K562 (cell line): Measurements from ENCODE around the gene PPP4C. TPM values are rescaled to one million over a fixed set of nuclear protein-coding genes. Genes with fewer than 3 reads are reported as not detected.

ENCODE experiments used
- BACH1 ChIP-seq: fragments of 200-800 bp; sonication (Bioruptor generic); IDR thresholded peaks from 2 replicates; pipeline ENCODE4 v1.6.1; 2016; ENCODE audit warnings: missing genetic modification characterization, missing compliant biosample characterization
- BHLHE40 ChIP-seq: IDR thresholded peaks from 2 replicates; pipeline ENCODE4 v1.6.1; 2011; ENCODE audit warnings: low read length, improper control_type of control experiment
- CBX8 ChIP-seq: fragments of 200-600 bp; sonication (generic); IDR thresholded peaks from 2 replicates; pipeline ENCODE4 v1.6.1; 2012; ENCODE audit warnings: borderline replicate concordance, mixed run types, low read depth, mild to moderate bottlenecking, moderate library complexity, mixed read lengths, low read length, control low read depth, inconsistent platforms; ENCODE audit not compliant: poor library complexity, severe bottlenecking; ENCODE audit errors: extremely low read depth
- CHD1 ChIP-seq: fragments of 200-600 bp; sonication (generic); IDR thresholded peaks from one replicate; pipeline ENCODE4 v1.6.1; 2012; ENCODE audit warnings: mild to moderate bottlenecking, moderate library complexity, low read length, inconsistent platforms
- EWSR1 ChIP-seq: fragments of 450-650 bp; IDR thresholded peaks from 2 replicates; pipeline ENCODE4 v1.6.1; 2018; ENCODE audit warnings: borderline replicate concordance, mild to moderate bottlenecking, low read depth, moderate library complexity; ENCODE audit not compliant: partially characterized antibody
- GATAD2A ChIP-seq: fragments of 450-650 bp; IDR thresholded peaks from 2 replicates; pipeline ENCODE4 v1.6.1; 2017
- HDAC8 ChIP-seq: fragments of 450-650 bp; IDR thresholded peaks from 2 replicates; pipeline ENCODE4 v1.6.1; 2016; ENCODE audit warnings: mild to moderate bottlenecking, missing genetic modification characterization, moderate library complexity, missing compliant biosample characterization
- KDM5B ChIP-seq: fragments of 200-600 bp; sonication (generic); IDR thresholded peaks from 2 replicates; pipeline ENCODE4 v1.6.1; 2012; ENCODE audit warnings: low read depth, mild to moderate bottlenecking, moderate library complexity, low read length, control low read depth, inconsistent platforms; ENCODE audit not compliant: insufficient replicate concordance
- MEIS2 ChIP-seq: fragments of 450-650 bp; IDR thresholded peaks from 2 replicates; pipeline ENCODE4 v1.6.1; 2014; ENCODE audit warnings: mild to moderate bottlenecking; ENCODE audit not compliant: partially characterized antibody
- NCOA6 ChIP-seq: fragments of 450-650 bp; IDR thresholded peaks from 2 replicates; pipeline ENCODE4 v1.6.1; 2017; ENCODE audit warnings: mild to moderate bottlenecking
- NRF1 ChIP-seq, 2 experiments: fragments of 450-650 bp; IDR thresholded peaks in 1 of 2; conservative IDR thresholded peaks in 1 of 2; 2 replicates each; pipeline ENCODE4 v1.6.1; 2014; ENCODE audit warnings: mild to moderate bottlenecking in 2 of 2
- POLR2AphosphoS5 ChIP-seq: IDR thresholded peaks from 2 replicates; pipeline ENCODE4 v1.6.1; 2011; ENCODE audit warnings: mild to moderate bottlenecking, low read depth, low read length, moderate library complexity; ENCODE audit not compliant: control insufficient read depth, insufficient read depth
- PYGO2 ChIP-seq: fragments of 450-650 bp; IDR thresholded peaks from 2 replicates; pipeline ENCODE4 v1.6.1; 2016; ENCODE audit warnings: mild to moderate bottlenecking, missing genetic modification characterization, moderate library complexity, missing compliant biosample characterization
- SIRT6 ChIP-seq: IDR thresholded peaks from one replicate; pipeline ENCODE4 v1.6.1; 2012; ENCODE audit warnings: low read depth, mild to moderate bottlenecking, control low read depth, inconsistent platforms, low read length, moderate library complexity
- SMARCE1 ChIP-seq: fragments of 450-650 bp; IDR thresholded peaks from 2 replicates; pipeline ENCODE4 v1.7.1; 2016; ENCODE audit warnings: mild to moderate bottlenecking
- TGIF2 ChIP-seq: sonication (generic); formaldehyde crosslinking; IDR thresholded peaks from 2 replicates; pipeline ENCODE4 v1.8.1; 2022; ENCODE audit warnings: mild to moderate bottlenecking, missing genetic modification reagents, moderate library complexity
- THRAP3 ChIP-seq: fragments of 450-650 bp; IDR thresholded peaks from 2 replicates; pipeline ENCODE4 v1.6.1; 2016; ENCODE audit warnings: mild to moderate bottlenecking, inconsistent platforms, borderline replicate concordance
- ZBTB9 ChIP-seq: fragments of 450-650 bp; formaldehyde crosslinking; IDR thresholded peaks from 2 replicates; pipeline ENCODE4 v1.4.0; 2020; ENCODE audit warnings: mild to moderate bottlenecking, moderate library complexity
- ZNF121 ChIP-seq: sonication (generic); formaldehyde crosslinking; conservative IDR thresholded peaks from 2 replicates; pipeline ENCODE4 v1.8.0; 2022; ENCODE audit warnings: missing genetic modification reagents
- ZNF140 ChIP-seq: fragments of 250-450 bp; sonication (Bioruptor Pico); IDR thresholded peaks from 2 replicates; pipeline ENCODE4 v1.8.0; 2021; ENCODE audit warnings: moderate library complexity, mild to moderate bottlenecking, inconsistent platforms
- ZNF212 ChIP-seq: fragments of 450-650 bp; formaldehyde crosslinking; IDR thresholded peaks from 2 replicates; pipeline ENCODE4 v1.4.0; 2020; ENCODE audit warnings: mild to moderate bottlenecking
- ZNF408 ChIP-seq: fragments of 250-450 bp; sonication (Bioruptor Pico); IDR thresholded peaks from 2 replicates; pipeline ENCODE4 v1.4.0; 2020; ENCODE audit warnings: low read depth, mild to moderate bottlenecking, moderate library complexity
- ZNF445 ChIP-seq: fragments of 250-450 bp; sonication (Bioruptor Pico); IDR thresholded peaks from 2 replicates; pipeline ENCODE4 v1.4.0; 2020; ENCODE audit warnings: low read depth, mild to moderate bottlenecking, moderate library complexity
- ZNF561 ChIP-seq: fragments of 450-650 bp; formaldehyde crosslinking; conservative IDR thresholded peaks from 2 replicates; pipeline ENCODE4 v1.4.0; 2020; ENCODE audit warnings: mild to moderate bottlenecking, moderate library complexity
- polyA plus RNA-seq, 8 experiments: library from polyadenylated mRNA; depleted of rRNA in 4 of 8; stranded (reverse) in 5 of 8; unstranded in 3 of 8; fragments of >200 nt; fragmentation: Nextera tagmentation in 2 of 8; fragmentation: Illumina TruSeq in 1 of 8; extraction: Ambion mirVana in 2 of 8; extraction: Trizol in 1 of 8; gene quantifications; 2 replicates each; pipeline versions ENCODE4 v1.2.1 to v1.2.3, GENCODE V29; 2011 to 2014; ENCODE audit warnings: inconsistent platforms in 1 of 8, missing spikeins in 1 of 8
- total RNA-seq, 7 experiments: library from RNA; depleted of rRNA in 6 of 7; stranded (reverse); fragments of >200 nt in 6 of 7; fragmentation: Illumina TruSeq in 2 of 7; extraction: Trizol in 2 of 7; gene quantifications; 2 replicates each; pipeline versions ENCODE4 v1.2.1 to v1.2.3, GENCODE V29; 2011 to 2021; ENCODE audit warnings: low replicate concordance in 1 of 7
- TF ChIP-seq, protein P1 (sequence below): fragments of 250-450 bp; sonication (Bioruptor Pico); IDR thresholded peaks from 2 replicates; pipeline ENCODE4 v1.8.0; 2022; ENCODE audit warnings: moderate library complexity, mild to moderate bottlenecking, inconsistent platforms
- TF ChIP-seq, protein P2 (sequence below): fragments of 450-650 bp; formaldehyde crosslinking; IDR thresholded peaks from 2 replicates; pipeline ENCODE4 v1.4.0; 2020; ENCODE audit warnings: mild to moderate bottlenecking, mixed read lengths

PPP4C gene
- total and polyA plus RNA-seq, 9 of the 15 experiments (the other 6 are each of a cell fraction or from before 2014, with no cell fraction given), result 3.5 to 183 (median 131) TPM

DNA sequence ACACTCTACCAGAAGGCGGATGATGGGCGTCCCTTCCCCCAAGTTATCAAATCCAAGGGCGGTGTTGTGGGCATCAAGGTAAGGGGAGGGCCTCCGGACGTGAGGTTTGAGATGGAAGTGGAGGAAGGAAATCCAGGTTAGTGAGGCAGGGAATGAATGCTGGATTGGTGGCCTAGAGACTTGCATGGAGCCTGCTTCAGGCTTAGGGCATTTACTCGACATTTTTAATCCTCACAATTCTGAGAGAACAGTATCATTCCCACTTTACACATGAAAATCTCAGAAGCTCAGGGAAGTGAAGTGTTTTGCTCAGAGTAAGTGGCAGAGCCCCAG lies 8.2 kb upstream of the PPP4C start (continued):
- TF ChIP-seq HDAC8 (tag), result no peak
- no peak for TF ChIP-seq ZBTB9 (CRISPR knock-in tag)
- TF ChIP-seq NRF1 (conservative IDR thresholded peaks at IDR 0.05 in 1 of 2, IDR thresholded peaks at IDR 0.05 in 1 of 2), result no peak
- TF ChIP-seq KDM5B, result peak; percentile 15
- TF ChIP-seq BACH1 (tag), result no peak
- no peak for TF ChIP-seq PYGO2
- no peak for TF ChIP-seq MEIS2
- TF ChIP-seq, protein P1, sequence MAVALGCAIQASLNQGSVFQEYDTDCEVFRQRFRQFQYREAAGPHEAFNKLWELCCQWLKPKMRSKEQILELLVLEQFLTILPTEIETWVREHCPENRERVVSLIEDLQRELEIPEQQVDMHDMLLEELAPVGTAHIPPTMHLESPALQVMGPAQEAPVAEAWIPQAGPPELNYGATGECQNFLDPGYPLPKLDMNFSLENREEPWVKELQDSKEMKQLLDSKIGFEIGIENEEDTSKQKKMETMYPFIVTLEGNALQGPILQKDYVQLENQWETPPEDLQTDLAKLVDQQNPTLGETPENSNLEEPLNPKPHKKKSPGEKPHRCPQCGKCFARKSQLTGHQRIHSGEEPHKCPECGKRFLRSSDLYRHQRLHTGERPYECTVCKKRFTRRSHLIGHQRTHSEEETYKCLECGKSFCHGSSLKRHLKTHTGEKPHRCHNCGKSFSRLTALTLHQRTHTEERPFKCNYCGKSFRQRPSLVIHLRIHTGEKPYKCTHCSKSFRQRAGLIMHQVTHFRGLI (CRISPR knock-in tag), result no peak
- 0 out of 2 replicates have a peak, but pooled peaks have one; percentile 19 for TF ChIP-seq POLR2AphosphoS5
- no peak for TF ChIP-seq SIRT6
- no peak for TF ChIP-seq THRAP3
- TF ChIP-seq EWSR1, result no peak
- TF ChIP-seq ZNF212 (CRISPR knock-in tag), result no peak
- no peak for TF ChIP-seq CBX8
- TF ChIP-seq, protein P2, sequence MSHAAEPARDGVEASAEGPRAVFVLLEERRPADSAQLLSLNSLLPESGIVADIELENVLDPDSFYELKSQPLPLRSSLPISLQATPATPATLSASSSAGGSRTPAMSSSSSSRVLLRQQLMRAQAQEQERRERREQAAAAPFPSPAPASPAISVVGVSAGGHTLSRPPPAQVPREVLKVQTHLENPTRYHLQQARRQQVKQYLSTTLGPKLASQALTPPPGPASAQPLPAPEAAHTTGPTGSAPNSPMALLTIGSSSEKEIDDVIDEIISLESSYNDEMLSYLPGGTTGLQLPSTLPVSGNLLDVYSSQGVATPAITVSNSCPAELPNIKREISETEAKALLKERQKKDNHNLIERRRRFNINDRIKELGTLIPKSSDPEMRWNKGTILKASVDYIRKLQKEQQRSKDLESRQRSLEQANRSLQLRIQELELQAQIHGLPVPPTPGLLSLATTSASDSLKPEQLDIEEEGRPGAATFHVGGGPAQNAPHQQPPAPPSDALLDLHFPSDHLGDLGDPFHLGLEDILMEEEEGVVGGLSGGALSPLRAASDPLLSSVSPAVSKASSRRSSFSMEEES, result no peak
- TF ChIP-seq SMARCE1, result no peak
- TF ChIP-seq GATAD2A, result no peak
- TF ChIP-seq ZNF140 (CRISPR knock-in tag), result no peak
- TF ChIP-seq NCOA6, result no peak
- no peak for TF ChIP-seq ZNF408 (CRISPR knock-in tag)
- TF ChIP-seq TGIF2 (CRISPR knock-in tag), result 0 out of 2 replicates have a peak, but pooled peaks have one; percentile 36
- TF ChIP-seq ZNF561 (CRISPR knock-in tag), result no peak
- TF ChIP-seq ZNF121 (CRISPR knock-in tag), result no peak
- peak; percentile 8 for TF ChIP-seq CHD1
- TF ChIP-seq BHLHE40, result no peak
- TF ChIP-seq ZNF445 (CRISPR knock-in tag), result no peak
